Neural cell (in vitro differentiated cells): ENCODE measurements around the gene ZNF618. TPM values are rescaled to one million over a fixed set of nuclear protein-coding genes. Genes with fewer than 3 reads are reported as not detected.

Source experiments
- H2AFZ ChIP-seq: fragments of 200-600, 300-800 bp; sonication (generic), shearing (Covaris generic); 2 replicates; pipeline ENCODE4 v1.6.0; 2014; ENCODE audit warnings: low read depth, mild to moderate bottlenecking, antibody characterized with exemption, low read length, moderate library complexity
- H3F3A ChIP-seq: fragments of 200-600 bp; shearing (Covaris generic); 2 replicates; pipeline ENCODE4 v1.6.1; 2016; ENCODE audit warnings: mild to moderate bottlenecking, moderate library complexity, mixed read lengths, antibody characterized with exemption, low read length; ENCODE audit not compliant: insufficient read depth, poor library complexity, severe bottlenecking
- H3K27ac ChIP-seq: fragments of 200-600, 300-800 bp; sonication (generic), shearing (Covaris generic); 2 replicates; pipeline ENCODE4 v1.5.1; 2014; ENCODE audit warnings: mild to moderate bottlenecking, low read length, moderate library complexity
- H3K27me3 ChIP-seq: fragments of 300-800, 200-600 bp; sonication (generic), shearing (Covaris generic); 2 replicates; pipeline ENCODE4 v1.6.0; 2014; ENCODE audit warnings: mild to moderate bottlenecking, low read depth, low read length, moderate library complexity; ENCODE audit not compliant: insufficient read depth
- H3K36me3 ChIP-seq: fragments of 300-800, 200-600 bp; sonication (generic), shearing (Covaris generic); 2 replicates; pipeline ENCODE4 v1.5.1; 2014; ENCODE audit warnings: mild to moderate bottlenecking, antibody characterized with exemption, low read length, moderate library complexity; ENCODE audit not compliant: insufficient read depth
- H3K4me2 ChIP-seq: fragments of 300-800, 200-600 bp; sonication (generic), shearing (Covaris generic); 2 replicates; pipeline ENCODE4 v1.6.0; 2014; ENCODE audit warnings: mild to moderate bottlenecking, low read length
- H3K4me3 ChIP-seq: fragments of 300-800, 200-600 bp; sonication (generic), shearing (Covaris generic); 2 replicates; pipeline ENCODE4 v1.5.1; 2014; ENCODE audit warnings: mild to moderate bottlenecking, low read length, moderate library complexity
- H3K79me2 ChIP-seq: fragments of 200-600 bp; shearing (Covaris generic); replicated peaks from 2 replicates; pipeline ENCODE4 v1.6.0; 2014; ENCODE audit warnings: mild to moderate bottlenecking, low read length, moderate library complexity; ENCODE audit not compliant: insufficient read depth
- H3K9ac ChIP-seq: fragments of 300-800, 200-600 bp; sonication (generic), shearing (Covaris generic); 2 replicates; pipeline ENCODE4 v1.6.1; 2016; ENCODE audit warnings: mild to moderate bottlenecking, low read length, mixed read lengths
- H3K9me2 ChIP-seq: fragments of 200-600 bp; shearing (Covaris generic); 2 replicates; pipeline ENCODE4 v1.6.1; 2016; ENCODE audit warnings: mild to moderate bottlenecking, low read length, mixed read lengths; ENCODE audit not compliant: insufficient read depth
- H3K9me3 ChIP-seq: fragments of 200-600, 300-800 bp; sonication (generic), shearing (Covaris generic); 2 replicates; pipeline ENCODE4 v1.6.1; 2016; ENCODE audit warnings: mild to moderate bottlenecking, mixed run types, low read length, moderate library complexity, mixed read lengths
- H4K20me1 ChIP-seq: fragments of 200-600 bp; shearing (Covaris generic); 2 replicates; pipeline ENCODE4 v1.6.1; 2016; ENCODE audit warnings: mild to moderate bottlenecking, mixed run types; ENCODE audit not compliant: insufficient read depth
- EP300 ChIP-seq: fragments of 450-650 bp; conservative IDR thresholded peaks from 2 replicates; pipeline ENCODE4 v1.6.1; 2014; ENCODE audit warnings: antibody characterized with exemption, mild to moderate bottlenecking, moderate library complexity; ENCODE audit not compliant: poor library complexity, severe bottlenecking
- EZH2 ChIP-seq: fragments of 200-600, 300-800 bp; shearing (Covaris generic), sonication (generic); IDR thresholded peaks from 2 replicates; pipeline ENCODE4 v1.6.1; 2014; ENCODE audit warnings: antibody characterized with exemption, low read length, borderline replicate concordance, mild to moderate bottlenecking; ENCODE audit not compliant: insufficient read depth, poor library complexity, severe bottlenecking
- MXI1 ChIP-seq: fragments of 450-650 bp; conservative IDR thresholded peaks from 2 replicates; pipeline ENCODE4 v1.6.1; 2014; ENCODE audit warnings: antibody characterized with exemption, mild to moderate bottlenecking; ENCODE audit not compliant: poor library complexity, severe bottlenecking
- POLR2AphosphoS5 ChIP-seq: IDR thresholded peaks from 2 replicates; pipeline ENCODE4 v1.6.1; 2012
- RAD21 ChIP-seq: fragments of 450-650 bp; conservative IDR thresholded peaks from 2 replicates; pipeline ENCODE4 v1.6.1; 2014; ENCODE audit warnings: antibody characterized with exemption, mild to moderate bottlenecking, moderate library complexity
- SMC3 ChIP-seq: fragments of 450-650 bp; conservative IDR thresholded peaks from 2 replicates; pipeline ENCODE4 v1.6.1; 2014; ENCODE audit warnings: antibody characterized with exemption, mild to moderate bottlenecking, moderate library complexity; ENCODE audit not compliant: poor library complexity
- TAF1 ChIP-seq: IDR thresholded peaks from 2 replicates; pipeline ENCODE4 v1.6.1; 2012; ENCODE audit warnings: low read depth
- polyA plus RNA-seq: library from polyadenylated mRNA; depleted of rRNA; stranded (reverse); fragments of >200 nt; gene quantifications from 2 replicates; pipeline ENCODE4 v1.2.3, GENCODE V29; 2014
- TF ChIP-seq, protein P1 (sequence below): fragments of 450-650 bp; IDR thresholded peaks from 2 replicates; pipeline ENCODE4 v1.5.1; 2014; ENCODE audit warnings: antibody characterized with exemption, mild to moderate bottlenecking, moderate library complexity; ENCODE audit not compliant: poor library complexity, severe bottlenecking
- TF ChIP-seq, protein P2 (sequence below): IDR thresholded peaks from 2 replicates; pipeline ENCODE4 v1.6.1; 2012; ENCODE audit warnings: borderline replicate concordance

The ZNF618 gene
- polyA plus RNA-seq, 1 donor from 2014 or later: 7.1 TPM

DNA sequence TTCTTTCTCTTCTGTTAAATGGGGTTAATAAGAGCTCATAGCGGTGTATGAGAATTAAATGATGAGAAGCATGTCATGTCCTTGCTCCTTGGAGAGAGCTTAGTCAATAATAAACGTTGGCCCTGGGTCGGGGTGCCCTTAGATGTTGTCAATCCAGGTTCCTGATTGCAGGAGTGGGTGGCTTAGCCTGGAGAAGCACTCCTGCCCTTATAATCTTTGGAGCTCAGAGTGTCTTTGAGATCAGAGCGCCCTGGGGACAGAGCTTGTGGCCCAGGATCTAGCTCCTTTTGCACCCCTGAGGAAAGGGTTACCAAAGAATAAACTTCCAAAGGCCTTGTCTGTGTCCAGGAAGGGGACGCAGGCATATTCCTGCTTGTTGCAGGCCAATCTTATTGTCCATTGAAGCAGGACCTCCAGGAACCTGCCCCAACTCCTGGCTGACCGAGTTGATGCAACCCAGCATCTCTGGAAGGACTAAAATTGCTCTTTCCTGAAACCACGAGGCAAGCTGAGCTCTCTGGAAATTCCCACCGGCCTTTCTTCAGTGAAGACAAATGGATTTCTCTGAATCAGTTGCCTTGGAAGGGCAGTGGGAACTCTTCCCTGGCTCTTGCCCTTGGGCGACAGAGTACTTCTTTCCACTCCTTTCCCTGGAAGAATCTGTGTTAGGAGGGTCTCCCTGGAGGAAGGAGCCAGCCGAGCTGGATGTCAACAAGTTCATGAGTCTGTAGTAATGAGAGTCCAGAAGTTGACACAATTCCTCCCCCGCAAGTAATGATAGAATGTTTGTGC lies 208.4 kb downstream of the ZNF618 start:
- Histone ChIP-seq H3F3A (no peaks in the 10 kb centered on the region), H3K9ac (no peak overlapping the region), H3K4me2 (no peak overlapping the region), H3K4me3 (no peak overlapping the region), H3K36me3 (no peaks in the 10 kb centered on the region), H2AFZ (no peak overlapping the region), H3K79me2 (no peaks in the 10 kb centered on the region), H3K9me2 (no peaks in the 10 kb centered on the region), H3K27me3 (no peaks in the 10 kb centered on the region), H3K9me3 (no peaks in the 10 kb centered on the region), H4K20me1 (no peaks in the 10 kb centered on the region), H3K27ac (no peak overlapping the region)
- TF ChIP-seq, protein P1, sequence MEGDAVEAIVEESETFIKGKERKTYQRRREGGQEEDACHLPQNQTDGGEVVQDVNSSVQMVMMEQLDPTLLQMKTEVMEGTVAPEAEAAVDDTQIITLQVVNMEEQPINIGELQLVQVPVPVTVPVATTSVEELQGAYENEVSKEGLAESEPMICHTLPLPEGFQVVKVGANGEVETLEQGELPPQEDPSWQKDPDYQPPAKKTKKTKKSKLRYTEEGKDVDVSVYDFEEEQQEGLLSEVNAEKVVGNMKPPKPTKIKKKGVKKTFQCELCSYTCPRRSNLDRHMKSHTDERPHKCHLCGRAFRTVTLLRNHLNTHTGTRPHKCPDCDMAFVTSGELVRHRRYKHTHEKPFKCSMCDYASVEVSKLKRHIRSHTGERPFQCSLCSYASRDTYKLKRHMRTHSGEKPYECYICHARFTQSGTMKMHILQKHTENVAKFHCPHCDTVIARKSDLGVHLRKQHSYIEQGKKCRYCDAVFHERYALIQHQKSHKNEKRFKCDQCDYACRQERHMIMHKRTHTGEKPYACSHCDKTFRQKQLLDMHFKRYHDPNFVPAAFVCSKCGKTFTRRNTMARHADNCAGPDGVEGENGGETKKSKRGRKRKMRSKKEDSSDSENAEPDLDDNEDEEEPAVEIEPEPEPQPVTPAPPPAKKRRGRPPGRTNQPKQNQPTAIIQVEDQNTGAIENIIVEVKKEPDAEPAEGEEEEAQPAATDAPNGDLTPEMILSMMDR: no peak
- TF ChIP-seq, protein P2, sequence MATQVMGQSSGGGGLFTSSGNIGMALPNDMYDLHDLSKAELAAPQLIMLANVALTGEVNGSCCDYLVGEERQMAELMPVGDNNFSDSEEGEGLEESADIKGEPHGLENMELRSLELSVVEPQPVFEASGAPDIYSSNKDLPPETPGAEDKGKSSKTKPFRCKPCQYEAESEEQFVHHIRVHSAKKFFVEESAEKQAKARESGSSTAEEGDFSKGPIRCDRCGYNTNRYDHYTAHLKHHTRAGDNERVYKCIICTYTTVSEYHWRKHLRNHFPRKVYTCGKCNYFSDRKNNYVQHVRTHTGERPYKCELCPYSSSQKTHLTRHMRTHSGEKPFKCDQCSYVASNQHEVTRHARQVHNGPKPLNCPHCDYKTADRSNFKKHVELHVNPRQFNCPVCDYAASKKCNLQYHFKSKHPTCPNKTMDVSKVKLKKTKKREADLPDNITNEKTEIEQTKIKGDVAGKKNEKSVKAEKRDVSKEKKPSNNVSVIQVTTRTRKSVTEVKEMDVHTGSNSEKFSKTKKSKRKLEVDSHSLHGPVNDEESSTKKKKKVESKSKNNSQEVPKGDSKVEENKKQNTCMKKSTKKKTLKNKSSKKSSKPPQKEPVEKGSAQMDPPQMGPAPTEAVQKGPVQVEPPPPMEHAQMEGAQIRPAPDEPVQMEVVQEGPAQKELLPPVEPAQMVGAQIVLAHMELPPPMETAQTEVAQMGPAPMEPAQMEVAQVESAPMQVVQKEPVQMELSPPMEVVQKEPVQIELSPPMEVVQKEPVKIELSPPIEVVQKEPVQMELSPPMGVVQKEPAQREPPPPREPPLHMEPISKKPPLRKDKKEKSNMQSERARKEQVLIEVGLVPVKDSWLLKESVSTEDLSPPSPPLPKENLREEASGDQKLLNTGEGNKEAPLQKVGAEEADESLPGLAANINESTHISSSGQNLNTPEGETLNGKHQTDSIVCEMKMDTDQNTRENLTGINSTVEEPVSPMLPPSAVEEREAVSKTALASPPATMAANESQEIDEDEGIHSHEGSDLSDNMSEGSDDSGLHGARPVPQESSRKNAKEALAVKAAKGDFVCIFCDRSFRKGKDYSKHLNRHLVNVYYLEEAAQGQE: no peak
- TF ChIP-seq RAD21: no peak

DNA sequence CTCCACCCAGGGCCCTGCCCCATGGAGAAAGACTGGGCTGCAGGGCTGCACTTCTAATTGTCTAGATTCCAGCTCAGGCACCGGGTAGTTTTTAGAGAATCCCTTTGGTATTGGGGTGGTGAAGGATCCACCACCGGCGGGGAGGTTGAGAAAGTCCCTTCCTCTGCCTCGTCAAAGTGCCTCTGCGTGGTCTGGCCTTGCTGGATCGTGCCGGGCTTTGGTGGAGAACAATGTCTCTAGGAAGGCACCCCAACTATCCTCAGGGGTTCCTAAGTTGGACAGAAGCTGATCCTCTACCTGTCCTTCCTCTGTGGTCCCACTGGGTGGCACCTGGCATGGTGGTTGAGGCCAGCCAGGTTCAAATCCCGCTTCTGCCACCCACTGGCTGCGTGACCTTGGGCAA lies 209.3 kb downstream of the ZNF618 start:
- no peaks in the 10 kb centered on the region for H3F3A ChIP-seq
- no peak overlapping the region for H2AFZ ChIP-seq
- no peaks in the 10 kb centered on the region for H4K20me1 ChIP-seq
- TF ChIP-seq EP300 (no peak), POLR2AphosphoS5 (no peak), EZH2 (no peak), RAD21 (no peak), TAF1 (no peak), MXI1 (no peak), SMC3 (no peak)
- TF ChIP-seq, protein P2: no peak
- TF ChIP-seq, protein P1: no peak
- no peak overlapping the region for H3K4me3 ChIP-seq
- H3K9me2 ChIP-seq: no peaks in the 10 kb centered on the region
- H3K27ac ChIP-seq: no peak overlapping the region
- no peaks in the 10 kb centered on the region for H3K36me3 ChIP-seq
- H3K27me3 ChIP-seq: no peaks in the 10 kb centered on the region
- H3K79me2 ChIP-seq: no peaks in the 10 kb centered on the region
- no peak overlapping the region for H3K4me2 ChIP-seq
- H3K9me3 ChIP-seq: no peaks in the 10 kb centered on the region
- H3K9ac ChIP-seq: no peak overlapping the region
